ENCODE data around the gene RPP25L. TPM values are rescaled to one million over a fixed set of nuclear protein-coding genes. Genes with fewer than 3 reads are reported as not detected.

RPP25L gene
- total RNA-seq, 1 experiment from 2014 or later, result 17.2 TPM

- H3K27ac ChIP-seq (ENCODE audit: insufficient read length, low read depth, low read length), result no peak overlapping the region
- peaks cover 10% of the 10 kb centered on the region for H3K27me3 Mint-ChIP-seq (ENCODE audit: low read depth)
- WGBS (ENCODE audit: extremely low coverage, insufficient read length, low lambda C conversion rate), result no CpG with 5 or more reads among the region's 2 CpGs
These were observed 4.6 kb downstream of the RPP25L start for GRCh38 chr9:34607331-34607730.

More at GRCh38 chr9:34607331-34607730, 4.6 kb downstream of the RPP25L start:
- H3K23me2 ChIP-seq (ENCODE audit: insufficient read length, low read depth, low read length, poor library complexity, severe bottlenecking), result peaks cover 10% of the 10 kb centered on the region
- no peak overlapping the region; the same call in 1 of the 2 replicates for H3K14ac ChIP-seq (ENCODE audit: insufficient read depth, low read length)
- H3K56ac ChIP-seq (ENCODE audit: insufficient read length, low read depth, low read length), result no peak overlapping the region
- H3K79me2 ChIP-seq (ENCODE audit: insufficient read depth, low read length), result no peaks in the 10 kb centered on the region
- H4K91ac ChIP-seq (ENCODE audit: insufficient read length, low read depth, low read length), result no peak overlapping the region
- Mint-ChIP-seq H3K9me3 (no peaks in the 10 kb centered on the region), H3K4me1 (peaks cover 8 to 14% of the 10 kb centered on the region in 2 experiments), H3K36me3 (ENCODE audit: insufficient read depth in 1 of 3, low read depth in 3 of 3) (no peaks in the 10 kb centered on the region), H3K4me3 (no peak overlapping the region), H3K27ac (no peak overlapping the region)
- H4K5ac ChIP-seq (ENCODE audit: insufficient read length, low read depth, low read length), result no peak overlapping the region
- TF ChIP-seq CTCF (conservative IDR thresholded peaks at IDR 0.05), result no peak
- H3K9ac ChIP-seq (ENCODE audit: extremely low read depth, insufficient read length, low read length), result no peak overlapping the region
- no peak overlapping the region for H2BK120ac ChIP-seq (ENCODE audit: low read depth, low read length, poor library complexity, severe bottlenecking)
- H4K20me1 ChIP-seq (ENCODE audit: control insufficient read depth, insufficient read depth, insufficient read length), result no peaks in the 10 kb centered on the region
- no peak overlapping the region for H4K8ac ChIP-seq (replicated peaks; ENCODE audit: insufficient read length, low read depth, low read length)
- no peaks in the 10 kb centered on the region; the same call in 1 of the 2 replicates for H3K4me1 ChIP-seq (ENCODE audit: insufficient read depth, low read length)
- H2AK5ac ChIP-seq (ENCODE audit: insufficient read length, low read length), result no peak overlapping the region
- no peak overlapping the region for H3K23ac ChIP-seq (ENCODE audit: insufficient read length, low read depth, low read length)
- no peaks in the 10 kb centered on the region for H3K27me3 ChIP-seq (ENCODE audit: insufficient read depth, low read length)
- H2BK15ac ChIP-seq (ENCODE audit: low read depth, low read length), result no peak overlapping the region
- no peak for DNase-seq
- H2AFZ ChIP-seq (ENCODE audit: low read length), result no peak overlapping the region
- no peak overlapping the region for H2BK20ac ChIP-seq (ENCODE audit: low read depth, low read length, poor library complexity, severe bottlenecking)
- no peaks in the 10 kb centered on the region for H3K9me3 ChIP-seq (ENCODE audit: control insufficient read depth, low read depth, low read length)
- H3K18ac ChIP-seq (ENCODE audit: insufficient read length, low read depth, low read length), result no peak overlapping the region
- no peak overlapping the region for H3T11ph ChIP-seq (ENCODE audit: low read length)
- H3K4me2 ChIP-seq (ENCODE audit: insufficient read depth, insufficient read length, low read length), result no peak overlapping the region
- no peaks in the 10 kb centered on the region for H3K79me1 ChIP-seq (ENCODE audit: insufficient read depth, low read depth, low read length, poor library complexity, severe bottlenecking)
- no peak overlapping the region for H3K4ac ChIP-seq (ENCODE audit: low read depth, low read length)
- H2BK12ac ChIP-seq (ENCODE audit: insufficient read length, low read depth, low read length), result no peak overlapping the region
- H2BK5ac ChIP-seq (ENCODE audit: insufficient read length, low read length), result no peak overlapping the region
